Endodermal cell (in vitro differentiated cells): ENCODE measurements around the gene RABL3. TPM values are rescaled to one million over a fixed set of nuclear protein-coding genes. Genes with fewer than 3 reads are reported as not detected.

Source experiments
- DNase-seq: peaks from one replicate; pipeline ENCODE4 v3.0.0-alpha.2; 2017
- H3K27ac ChIP-seq: 2 replicates; pipeline ENCODE4 v1.5.1; 2013; ENCODE audit warnings: mild to moderate bottlenecking, low read depth, low read length, moderate library complexity
- H3K27me3 ChIP-seq: 2 replicates; pipeline ENCODE4 v1.6.1; 2013; ENCODE audit warnings: mild to moderate bottlenecking, low read length, moderate library complexity; ENCODE audit not compliant: insufficient read depth, control insufficient read depth, poor library complexity, severe bottlenecking
- H3K36me3 ChIP-seq: 2 replicates; pipeline ENCODE4 v1.7.0; 2013; ENCODE audit warnings: mild to moderate bottlenecking, low read length, moderate library complexity; ENCODE audit not compliant: control insufficient read depth, insufficient read depth
- H3K4me1 ChIP-seq: one replicate; pipeline ENCODE4 v1.7.0; 2013; ENCODE audit warnings: low read length; ENCODE audit not compliant: control insufficient read depth, insufficient read depth
- H3K4me3 ChIP-seq: 2 replicates; pipeline ENCODE4 v1.5.1; 2013; ENCODE audit warnings: mild to moderate bottlenecking, low read length, moderate library complexity
- H3K9ac ChIP-seq: 2 replicates; pipeline ENCODE4 v1.6.1; 2013; ENCODE audit warnings: mild to moderate bottlenecking, low read length, moderate library complexity; ENCODE audit not compliant: poor library complexity, severe bottlenecking; ENCODE audit errors: extremely low read depth
- H3K9me3 ChIP-seq: 2 replicates; pipeline ENCODE4 v1.6.1; 2013; ENCODE audit warnings: mild to moderate bottlenecking, low read length, moderate library complexity; ENCODE audit not compliant: control insufficient read depth
- H3K27ac Mint-ChIP-seq: 2 replicates; pipeline ENCODE4 v1.8.0; 2020; ENCODE audit warnings: mixed read lengths
- H3K27me3 Mint-ChIP-seq: 2 replicates; pipeline ENCODE4 v1.8.0; 2021; ENCODE audit warnings: mild to moderate bottlenecking, mixed read lengths; ENCODE audit not compliant: insufficient read depth
- H3K36me3 Mint-ChIP-seq: 2 replicates; pipeline ENCODE4 v1.8.0; 2020; ENCODE audit warnings: low read depth, mixed read lengths
- H3K4me1 Mint-ChIP-seq: 2 replicates; pipeline ENCODE4 v1.8.0; 2020; ENCODE audit warnings: mixed read lengths
- H3K4me3 Mint-ChIP-seq: 2 replicates; pipeline ENCODE4 v1.8.0; 2020; ENCODE audit warnings: mild to moderate bottlenecking, moderate library complexity, mixed read lengths
- H3K9me3 Mint-ChIP-seq: 2 replicates; pipeline ENCODE4 v1.8.0; 2020; ENCODE audit warnings: mild to moderate bottlenecking, mixed read lengths
- CTCF ChIP-seq: fragments of 200-600 bp; sonication (generic); conservative IDR thresholded peaks from 2 replicates; pipeline ENCODE4 v1.5.0; 2021; ENCODE audit warnings: antibody characterized with exemption, mild to moderate bottlenecking
- WGBS, 2 experiments: methylation state at CpG; one replicate each; pipeline versions ENCODE4 v1.1.5 to v1.1.7; 2013; ENCODE audit warnings: missing lambda C conversion rate in 2 of 2, mixed read lengths in 1 of 2; ENCODE audit not compliant: insufficient coverage in 1 of 2, insufficient read length in 1 of 2; 5-methylcytosine and 5-hydroxymethylcytosine counted together
- total RNA-seq, 2 donors: library from RNA; stranded (reverse); fragmentation: NEBNext Ultra II Directional in 1 of 2; extraction: Animal tissue kit (Norgen Biotek cat#: 25700) in 1 of 2; gene quantifications; 2 replicates in 1 of 2; 3 replicates in 1 of 2; pipeline ENCODE4 v1.2.1, GENCODE V29; 2021

RABL3 gene
- total RNA-seq, 2 donors from 2014 or later = 19.6 to 23.0 TPM

- no peak overlapping the region for H3K27ac Mint-ChIP-seq
- TF ChIP-seq CTCF = no peak
- H3K4me3 Mint-ChIP-seq = no peak overlapping the region
- peaks cover 18% of the 10 kb centered on the region for H3K9me3 ChIP-seq
- DNase-seq = no peak
- peaks cover 2% of the 10 kb centered on the region for H3K27me3 Mint-ChIP-seq
- no peaks in the 10 kb centered on the region for H3K4me1 ChIP-seq
- H3K36me3 Mint-ChIP-seq = no peaks in the 10 kb centered on the region
- H3K27me3 ChIP-seq = no peaks in the 10 kb centered on the region
- H3K9ac ChIP-seq = no peak overlapping the region
- H3K9me3 Mint-ChIP-seq = peaks cover 22% of the 10 kb centered on the region
- peaks cover 10% of the 10 kb centered on the region for H3K4me1 Mint-ChIP-seq
- H3K36me3 ChIP-seq = no peaks in the 10 kb centered on the region
- no peak overlapping the region for H3K27ac ChIP-seq
- WGBS, 2 experiments = 45 to 50% methylated on average over 2 of the region's 2 CpGs
- H3K4me3 ChIP-seq = no peak overlapping the region
These were observed 81.0 kb downstream of the RABL3 start for GRCh38 chr3:120661106-120661905.

GRCh38 chr3:120659834-120660233, 82.5 kb downstream of the RABL3 start:
- Mint-ChIP-seq H3K27me3 (peaks cover 2% of the 10 kb centered on the region), H3K4me1 (peaks cover 3% of the 10 kb centered on the region), H3K4me3 (no peak overlapping the region), H3K9me3 (peaks cover 22% of the 10 kb centered on the region), H3K36me3 (no peaks in the 10 kb centered on the region), H3K27ac (no peak overlapping the region)
- DNase-seq = no peak
- TF ChIP-seq CTCF = no peak
- Histone ChIP-seq H3K9ac (no peak overlapping the region), H3K27ac (no peak overlapping the region), H3K9me3 (peaks cover 18% of the 10 kb centered on the region), H3K4me3 (no peak overlapping the region), H3K27me3 (no peaks in the 10 kb centered on the region), H3K36me3 (no peaks in the 10 kb centered on the region), H3K4me1 (no peaks in the 10 kb centered on the region)
- WGBS, 2 experiments = 90 to 100% methylated on average over 1 to 2 of the region's 2 CpGs

- TF ChIP-seq CTCF = no peak
- Mint-ChIP-seq H3K4me3 (no peak overlapping the region), H3K9me3 (peaks cover 22% of the 10 kb centered on the region), H3K4me1 (peaks cover 3% of the 10 kb centered on the region), H3K36me3 (no peaks in the 10 kb centered on the region), H3K27ac (no peak overlapping the region), H3K27me3 (peaks cover 2% of the 10 kb centered on the region)
- Histone ChIP-seq H3K4me3 (no peak overlapping the region), H3K4me1 (no peaks in the 10 kb centered on the region), H3K27me3 (no peaks in the 10 kb centered on the region), H3K9ac (no peak overlapping the region), H3K36me3 (no peaks in the 10 kb centered on the region), H3K9me3 (peaks cover 18% of the 10 kb centered on the region), H3K27ac (no peak overlapping the region)
- WGBS, 2 experiments = 82 to 100% methylated on average over 1 of the region's 1 CpG
- DNase-seq = no peak
These were observed 83.0 kb downstream of the RABL3 start for GRCh38 chr3:120659285-120659684.
